ENCODE measurements around the gene KDM3A. TPM values are rescaled to one million over a fixed set of nuclear protein-coding genes. Genes with fewer than 3 reads are reported as not detected.

The KDM3A gene
- 27.2 and 32.6 TPM in 2 replicates for total RNA-seq

- DNase-seq, result peak; percentile 99
Measured at GRCh38 chr2:86440631-86441391, at the start of gene KDM3A. KDM3A (plus strand) TSS chr2:86441371; CDS start chr2:86442048, 677 bp downstream.

GRCh38 chr2:86392873-86393518 lies 48.2 kb upstream of the KDM3A start:
- no peak for DNase-seq

GRCh38 chr2:86393521-86394491 lies 47.4 kb upstream of the KDM3A start:
- peak; percentile 71 for DNase-seq

GRCh38 chr2:86396291-86396785 lies 44.8 kb upstream of the KDM3A start:
- peak; percentile 53 for DNase-seq

- DNase-seq, result no peak
Measured at GRCh38 chr2:86397986-86398385, 43.2 kb upstream of the KDM3A start.

GRCh38 chr2:86398500-86399474 lies 42.4 kb upstream of the KDM3A start:
- no peak for DNase-seq

GRCh38 chr2:86400321-86400720 lies 40.9 kb upstream of the KDM3A start:
- no peak for DNase-seq

GRCh38 chr2:86410581-86410980 lies 30.6 kb upstream of the KDM3A start:
- DNase-seq, result no peak

- DNase-seq, result no peak
Measured at GRCh38 chr2:86411396-86411795, 29.8 kb upstream of the KDM3A start.

- DNase-seq, result no peak
Measured at GRCh38 chr2:86412007-86412406, 29.2 kb upstream of the KDM3A start.

GRCh38 chr2:86413296-86414094 lies 27.7 kb upstream of the KDM3A start:
- peak; percentile 19 for DNase-seq

- DNase-seq, result no peak
Measured at GRCh38 chr2:86414996-86415395, 26.2 kb upstream of the KDM3A start.

GRCh38 chr2:86416146-86416545 lies 25.0 kb upstream of the KDM3A start:
- no peak for DNase-seq

- no peak for DNase-seq
Measured at GRCh38 chr2:86417961-86418360, 23.2 kb upstream of the KDM3A start.

GRCh38 chr2:86420913-86421312 lies 20.3 kb upstream of the KDM3A start:
- DNase-seq, result no peak

- no peak for DNase-seq
Measured at GRCh38 chr2:86426271-86426670, 14.9 kb upstream of the KDM3A start.

- DNase-seq, result no peak
Measured at GRCh38 chr2:86429335-86429734, 11.8 kb upstream of the KDM3A start.

GRCh38 chr2:86430368-86430767 lies 10.8 kb upstream of the KDM3A start:
- no peak for DNase-seq

- DNase-seq, result no peak
Measured at GRCh38 chr2:86433137-86433536, 8.0 kb upstream of the KDM3A start.

GRCh38 chr2:86434290-86434689 lies 6.9 kb upstream of the KDM3A start:
- DNase-seq, result no peak

GRCh38 chr2:86435531-86435930 lies 5.6 kb upstream of the KDM3A start:
- no peak for DNase-seq

All from dermis blood vessel endothelial cell (primary cell).